Smooth muscle cell (in vitro differentiated cells): ENCODE results near the gene RAMP2. TPM values are rescaled to one million over a fixed set of nuclear protein-coding genes. Genes with fewer than 3 reads are reported as not detected.

Experiments used
- DNase-seq: peaks from one replicate; lab custom pipeline; 2025; ENCODE audit not compliant: unreplicated experiment; lab: John Stamatoyannopoulos, UW
- H2AFZ ChIP-seq: fragments of 200-600 bp; sonication (generic); 2 replicates; pipeline ENCODE4 v1.6.0; 2016; ENCODE audit warnings: antibody characterized with exemption, low read depth, mild to moderate bottlenecking
- H3F3A ChIP-seq: fragments of 200-600 bp; sonication (generic); 2 replicates; pipeline ENCODE4 v1.6.0; 2017; ENCODE audit warnings: antibody characterized with exemption, low read depth
- H3K27ac ChIP-seq: fragments of 200-600 bp; sonication (generic); 2 replicates; pipeline ENCODE4 v1.5.1; 2016; ENCODE audit warnings: low read depth, mild to moderate bottlenecking
- H3K27me3 ChIP-seq: fragments of 200-600 bp; sonication (generic); 2 replicates; pipeline ENCODE4 v1.6.1; 2016; ENCODE audit warnings: low read depth, mild to moderate bottlenecking
- H3K36me3 ChIP-seq: fragments of 200-600 bp; sonication (generic); 2 replicates; pipeline ENCODE4 v1.5.1; 2016; ENCODE audit warnings: low read depth
- H3K4me1 ChIP-seq: fragments of 200-600 bp; sonication (generic); 2 replicates; pipeline ENCODE4 v1.5.1; 2016; ENCODE audit warnings: low read depth
- H3K4me2 ChIP-seq: fragments of 200-600 bp; sonication (generic); 2 replicates; pipeline ENCODE4 v1.6.0; 2016; ENCODE audit warnings: mild to moderate bottlenecking
- H3K4me3 ChIP-seq: fragments of 200-600 bp; sonication (generic); 2 replicates; pipeline ENCODE4 v1.5.1; 2016; ENCODE audit warnings: mild to moderate bottlenecking
- H3K79me2 ChIP-seq: fragments of 200-600 bp; sonication (generic); 2 replicates; pipeline ENCODE4 v1.6.0; 2016; ENCODE audit warnings: low read depth, mild to moderate bottlenecking
- H3K9ac ChIP-seq: fragments of 200-600 bp; sonication (generic); 2 replicates; pipeline ENCODE4 v1.6.0; 2016; ENCODE audit warnings: low read depth
- H3K9me3 ChIP-seq: fragments of 200-600 bp; sonication (generic); replicated peaks from 2 replicates; pipeline ENCODE4 v1.5.1; 2016; ENCODE audit warnings: low read depth
- H4K20me1 ChIP-seq: fragments of 200-600 bp; sonication (generic); 2 replicates; pipeline ENCODE4 v1.6.0; 2016; ENCODE audit warnings: low read depth
- WGBS: methylation state at CpG from one replicate; pipeline ENCODE4 v1.1.7; 2016; ENCODE audit warnings: low lambda C conversion rate; 5-methylcytosine and 5-hydroxymethylcytosine counted together
- polyA plus RNA-seq: library from polyadenylated mRNA; unstranded; fragments of >200 nt; fragmentation: Nextera tagmentation; extraction: Ambion mirVana; gene quantifications from 2 replicates; pipeline ENCODE4 v1.2.1, GENCODE V29; 2016
- small RNA-seq: library from RNA; depleted of rRNA; stranded (forward); fragments of <200 nt; gene quantifications from one replicate; pipeline ENCODE3, GENCODE V24; 2014
- total RNA-seq: library from RNA; depleted of rRNA; stranded (reverse); fragments of >200 nt; gene quantifications from 2 replicates; pipeline ENCODE4 v1.2.3, GENCODE V29; 2014
- TF ChIP-seq, protein P1 (sequence below): fragments of 200-600 bp; sonication (generic); IDR thresholded peaks from 2 replicates; pipeline ENCODE4 v1.5.1; 2017; ENCODE audit warnings: borderline replicate concordance, mild to moderate bottlenecking, antibody characterized with exemption; ENCODE audit not compliant: insufficient read depth, poor library complexity, severe bottlenecking

The RAMP2 gene
- total and polyA plus RNA-seq, 2 experiments from 2014 or later, result 8.9 to 25.7 TPM

DNA sequence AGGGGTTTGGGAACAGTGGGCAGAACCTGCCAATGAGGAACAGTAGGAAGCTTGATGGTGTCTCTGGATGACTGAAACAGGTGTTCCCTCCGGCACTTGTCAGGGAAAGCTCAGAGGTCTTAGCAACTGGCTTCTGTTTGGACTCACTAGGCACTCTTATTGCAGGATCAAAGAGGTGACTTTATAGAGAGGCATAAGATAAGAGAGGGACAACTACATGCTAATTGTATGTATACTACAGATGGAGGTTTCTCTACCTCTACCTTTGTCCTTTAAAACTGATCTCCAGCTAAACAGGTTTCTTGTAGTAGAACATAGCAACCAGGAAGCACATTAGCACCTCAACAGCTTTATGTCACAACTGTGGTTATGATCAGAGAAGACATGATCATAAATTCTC is 45.2 kb downstream of the RAMP2 start:
- no peak overlapping the region for H3K4me2 ChIP-seq
- H3K4me1 ChIP-seq, result no peaks in the 10 kb centered on the region
- DNase-seq, result no peak
- peaks cover 3% of the 10 kb centered on the region for H3K36me3 ChIP-seq
- H3K27ac ChIP-seq, result no peak overlapping the region
- no peaks in the 10 kb centered on the region for H3F3A ChIP-seq
- H3K27me3 ChIP-seq, result no peaks in the 10 kb centered on the region
- no peak overlapping the region for H3K9ac ChIP-seq
- 96% methylated on average over 1 of the region's 1 CpG for WGBS
- no peaks in the 10 kb centered on the region for H3K79me2 ChIP-seq
- H3K9me3 ChIP-seq, result no peaks in the 10 kb centered on the region
- H2AFZ ChIP-seq, result no peak overlapping the region
- TF ChIP-seq, protein P1, sequence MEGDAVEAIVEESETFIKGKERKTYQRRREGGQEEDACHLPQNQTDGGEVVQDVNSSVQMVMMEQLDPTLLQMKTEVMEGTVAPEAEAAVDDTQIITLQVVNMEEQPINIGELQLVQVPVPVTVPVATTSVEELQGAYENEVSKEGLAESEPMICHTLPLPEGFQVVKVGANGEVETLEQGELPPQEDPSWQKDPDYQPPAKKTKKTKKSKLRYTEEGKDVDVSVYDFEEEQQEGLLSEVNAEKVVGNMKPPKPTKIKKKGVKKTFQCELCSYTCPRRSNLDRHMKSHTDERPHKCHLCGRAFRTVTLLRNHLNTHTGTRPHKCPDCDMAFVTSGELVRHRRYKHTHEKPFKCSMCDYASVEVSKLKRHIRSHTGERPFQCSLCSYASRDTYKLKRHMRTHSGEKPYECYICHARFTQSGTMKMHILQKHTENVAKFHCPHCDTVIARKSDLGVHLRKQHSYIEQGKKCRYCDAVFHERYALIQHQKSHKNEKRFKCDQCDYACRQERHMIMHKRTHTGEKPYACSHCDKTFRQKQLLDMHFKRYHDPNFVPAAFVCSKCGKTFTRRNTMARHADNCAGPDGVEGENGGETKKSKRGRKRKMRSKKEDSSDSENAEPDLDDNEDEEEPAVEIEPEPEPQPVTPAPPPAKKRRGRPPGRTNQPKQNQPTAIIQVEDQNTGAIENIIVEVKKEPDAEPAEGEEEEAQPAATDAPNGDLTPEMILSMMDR, result no peak
- no peaks in the 10 kb centered on the region for H4K20me1 ChIP-seq
- no peak overlapping the region for H3K4me3 ChIP-seq

DNA sequence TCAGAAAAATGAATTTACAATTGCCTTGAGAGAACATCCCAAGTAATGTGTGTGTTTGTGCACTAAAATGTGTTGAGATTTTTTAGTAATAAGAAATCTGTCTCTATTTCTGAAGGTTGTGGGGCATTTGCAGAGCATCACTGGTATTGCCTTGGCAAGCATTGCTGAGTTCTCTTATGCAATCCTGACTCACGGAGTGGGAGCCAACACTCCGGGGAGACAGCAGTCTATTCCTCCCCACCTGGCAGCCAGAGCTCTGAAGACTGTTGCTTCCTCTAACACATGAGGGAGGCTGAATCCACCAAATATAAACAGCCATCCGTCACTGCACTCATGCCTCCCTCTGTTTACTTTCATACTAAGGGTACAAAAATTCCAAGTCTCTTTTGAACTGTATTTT is 48.2 kb downstream of the RAMP2 start:
- WGBS, result 85% methylated on average over 3 of the region's 3 CpGs
- Histone ChIP-seq H3K36me3 (peaks cover 11% of the 10 kb centered on the region), H3K79me2 (no peaks in the 10 kb centered on the region), H3K4me1 (no peaks in the 10 kb centered on the region), H4K20me1 (no peaks in the 10 kb centered on the region), H3K27ac (no peak overlapping the region), H3K27me3 (no peaks in the 10 kb centered on the region), H3K4me2 (no peak overlapping the region), H3F3A (no peaks in the 10 kb centered on the region), H3K9ac (no peak overlapping the region), H3K4me3 (no peak overlapping the region), H2AFZ (no peak overlapping the region), H3K9me3 (no peaks in the 10 kb centered on the region)
- TF ChIP-seq, protein P1, result no peak
- no peak for DNase-seq

Small RNA genes within 50 kb of the gene (small RNA-seq; reads per million reads assigned to genes)
- not detected for gene HMGN2P15

Other genes with a start within 250 kb of the RAMP2 start
- gene NAGLU, start 225.0 kb upstream of the RAMP2 start, total RNA-seq, result 23.0 and 27.2 TPM in 2 replicates
- gene NAGLU, start 225.0 kb upstream of the RAMP2 start, polyA plus RNA-seq, result 39.9 and 51.6 TPM in 2 replicates
- 0.40 TPM in 1 of 2 replicates, not detected in the other for gene HSD17B1, start 208.3 kb upstream of the RAMP2 start, total RNA-seq
- 3.3 and 3.5 TPM in 2 replicates for gene HSD17B1, start 208.3 kb upstream of the RAMP2 start, polyA plus RNA-seq
- 16.0 and 23.2 TPM in 2 replicates for gene COASY, start 199.1 kb upstream of the RAMP2 start, total RNA-seq
- 65.0 and 68.2 TPM in 2 replicates for gene COASY, start 199.1 kb upstream of the RAMP2 start, polyA plus RNA-seq
- gene MLX, start 194.1 kb upstream of the RAMP2 start, total RNA-seq, result 21.6 and 30.1 TPM in 2 replicates
- gene MLX, start 194.1 kb upstream of the RAMP2 start, polyA plus RNA-seq, result 21.1 and 26.4 TPM in 2 replicates
- gene PSMC3IP, start 183.5 kb upstream of the RAMP2 start, total RNA-seq, result 5.2 and 5.3 TPM in 2 replicates
- gene PSMC3IP, start 183.5 kb upstream of the RAMP2 start, polyA plus RNA-seq, result 7.7 and 10.0 TPM in 2 replicates
- 40.4 and 67.8 TPM in 2 replicates for gene RETREG3, start 151.9 kb upstream of the RAMP2 start, total RNA-seq
- 32.6 and 34.1 TPM in 2 replicates for gene RETREG3, start 151.9 kb upstream of the RAMP2 start, polyA plus RNA-seq
- gene TUBG1, start 151.5 kb upstream of the RAMP2 start, total RNA-seq, result 31.6 and 38.7 TPM in 2 replicates
- 91.2 and 102 TPM in 2 replicates for gene TUBG1, start 151.5 kb upstream of the RAMP2 start, polyA plus RNA-seq
- gene TUBG2, start 101.9 kb upstream of the RAMP2 start, total RNA-seq, result 23.1 and 28.2 TPM in 2 replicates
- 42.3 and 54.6 TPM in 2 replicates for gene TUBG2, start 101.9 kb upstream of the RAMP2 start, polyA plus RNA-seq
- 5.0 and 13.3 TPM in 2 replicates for gene PLEKHH3, start 84.2 kb upstream of the RAMP2 start, total RNA-seq
- 23.6 and 23.7 TPM in 2 replicates for gene PLEKHH3, start 84.2 kb upstream of the RAMP2 start, polyA plus RNA-seq
- gene CCR10, start 79.4 kb upstream of the RAMP2 start, total RNA-seq, result 10.1 TPM in 1 of 2 replicates, not detected in the other
- 2.0 and 3.8 TPM in 2 replicates for gene CCR10, start 79.4 kb upstream of the RAMP2 start, polyA plus RNA-seq
- gene CNTNAP1, start 78.7 kb upstream of the RAMP2 start, total RNA-seq, result 7.1 and 9.5 TPM in 2 replicates
- gene CNTNAP1, start 78.7 kb upstream of the RAMP2 start, polyA plus RNA-seq, result 2.0 and 4.5 TPM in 2 replicates
- 15.6 and 19.4 TPM in 2 replicates for gene EZH1, start 16.2 kb upstream of the RAMP2 start, total RNA-seq
- 8.0 and 10.0 TPM in 2 replicates for gene EZH1, start 16.2 kb upstream of the RAMP2 start, polyA plus RNA-seq
- gene VPS25, start 12.2 kb downstream of the RAMP2 start, total RNA-seq, result 91.0 and 108 TPM in 2 replicates
- 129 and 139 TPM in 2 replicates for gene VPS25, start 12.2 kb downstream of the RAMP2 start, polyA plus RNA-seq
- gene WNK4, start 19.4 kb downstream of the RAMP2 start, total RNA-seq, result 0.22 and 0.49 TPM in 2 replicates
- 0.39 TPM in 1 of 2 replicates, not detected in the other for gene WNK4, start 19.4 kb downstream of the RAMP2 start, polyA plus RNA-seq
- 71.1 and 106 TPM in 2 replicates for gene COA3, start 37.5 kb downstream of the RAMP2 start, total RNA-seq
- 127 and 147 TPM in 2 replicates for gene COA3, start 37.5 kb downstream of the RAMP2 start, polyA plus RNA-seq
- not detected in 2 replicates for gene CNTD1, start 37.6 kb downstream of the RAMP2 start, total RNA-seq
- gene CNTD1, start 37.6 kb downstream of the RAMP2 start, polyA plus RNA-seq, result 0.17 and 0.71 TPM in 2 replicates
- gene BECN1, start 63.1 kb downstream of the RAMP2 start, total RNA-seq, result 57.5 and 66.5 TPM in 2 replicates
- gene BECN1, start 63.1 kb downstream of the RAMP2 start, polyA plus RNA-seq, result 54.8 and 61.9 TPM in 2 replicates
- gene PSME3, start 72.2 kb downstream of the RAMP2 start, total RNA-seq, result 56.5 and 67.1 TPM in 2 replicates
- 85.3 and 87.0 TPM in 2 replicates for gene PSME3, start 72.2 kb downstream of the RAMP2 start, polyA plus RNA-seq
- 1.6 and 2.3 TPM in 2 replicates for gene AOC2, start 83.4 kb downstream of the RAMP2 start, total RNA-seq
- gene AOC2, start 83.4 kb downstream of the RAMP2 start, polyA plus RNA-seq, result 0.91 and 2.1 TPM in 2 replicates
- 0.63 and 0.90 TPM in 2 replicates for gene AOC3, start 90.0 kb downstream of the RAMP2 start, total RNA-seq
- 0.65 and 1.5 TPM in 2 replicates for gene AOC3, start 90.0 kb downstream of the RAMP2 start, polyA plus RNA-seq
- not detected in 2 replicates for gene G6PC1, start 139.6 kb downstream of the RAMP2 start, total RNA-seq
- not detected in 2 replicates for gene G6PC1, start 139.6 kb downstream of the RAMP2 start, polyA plus RNA-seq
- gene AARSD1, start 203.2 kb downstream of the RAMP2 start, total RNA-seq, result 18.6 and 22.0 TPM in 2 replicates
- 48.0 and 74.0 TPM in 2 replicates for gene AARSD1, start 203.2 kb downstream of the RAMP2 start, polyA plus RNA-seq
- gene PTGES3L, start 218.9 kb downstream of the RAMP2 start, total RNA-seq, result 1.3 and 6.7 TPM in 2 replicates
- 6.8 and 8.3 TPM in 2 replicates for gene PTGES3L, start 218.9 kb downstream of the RAMP2 start, polyA plus RNA-seq
- gene RUNDC1, start 219.3 kb downstream of the RAMP2 start, total RNA-seq, result 8.2 and 9.3 TPM in 2 replicates
- 15.7 and 19.2 TPM in 2 replicates for gene RUNDC1, start 219.3 kb downstream of the RAMP2 start, polyA plus RNA-seq
- gene RPL27, start 237.2 kb downstream of the RAMP2 start, total RNA-seq, result 1,947 and 2,084 TPM in 2 replicates
- gene RPL27, start 237.2 kb downstream of the RAMP2 start, polyA plus RNA-seq, result 963 and 994 TPM in 2 replicates
- gene IFI35, start 245.6 kb downstream of the RAMP2 start, total RNA-seq, result 1.5 and 1.9 TPM in 2 replicates
- gene IFI35, start 245.6 kb downstream of the RAMP2 start, polyA plus RNA-seq, result 6.3 and 7.4 TPM in 2 replicates